ENCODE measurements around the gene WDR62.
A peak's percentile ranks its signal among the peaks of the same experiment; 100 is the strongest.

The WDR62 gene

GRCh38 chr19:36054733-36055686 is at the start of gene WDR62:
TSS of gene WDR62 (plus strand) at chr19:36054897. CDS start at chr19:36054972, 75 bp downstream.
- Histone ChIP-seq H4K20me1 (ENCODE audit: insufficient read depth, low read length) (no peaks in the 10 kb centered on the region), H3K4me2 (ENCODE audit: low read length) (peak within 1 kb of the TSS; percentile 99), H3K4me3 (ENCODE audit: low read length) (peak within 1 kb of the TSS; percentile 87), H3K4me1 (ENCODE audit: low read length) (peaks cover 8% of the 10 kb centered on the region), H3K9ac (ENCODE audit: low read length) (peak within 1 kb of the TSS; percentile 73), H2AFZ (ENCODE audit: low read depth, low read length) (peak within 1 kb of the TSS; percentile 91), H3K27me3 (ENCODE audit: low read depth, low read length) (no peaks in the 10 kb centered on the region), H3K9me3 (ENCODE audit: insufficient read depth, low read length) (no peaks in the 10 kb centered on the region), H3K79me2 (ENCODE audit: low read length) (peaks cover 30% of the 10 kb centered on the region), H3K27ac (ENCODE audit: low read length) (peak within 1 kb of the TSS; percentile 84), H3K36me3 (replicated peaks; ENCODE audit: low read depth, low read length) (peaks cover 4% of the 10 kb centered on the region)
- TF ChIP-seq EZH2phosphoT487 (IDR thresholded peaks at IDR 0.05; ENCODE audit: low read depth) = no peak
- TF ChIP-seq, protein P1, sequence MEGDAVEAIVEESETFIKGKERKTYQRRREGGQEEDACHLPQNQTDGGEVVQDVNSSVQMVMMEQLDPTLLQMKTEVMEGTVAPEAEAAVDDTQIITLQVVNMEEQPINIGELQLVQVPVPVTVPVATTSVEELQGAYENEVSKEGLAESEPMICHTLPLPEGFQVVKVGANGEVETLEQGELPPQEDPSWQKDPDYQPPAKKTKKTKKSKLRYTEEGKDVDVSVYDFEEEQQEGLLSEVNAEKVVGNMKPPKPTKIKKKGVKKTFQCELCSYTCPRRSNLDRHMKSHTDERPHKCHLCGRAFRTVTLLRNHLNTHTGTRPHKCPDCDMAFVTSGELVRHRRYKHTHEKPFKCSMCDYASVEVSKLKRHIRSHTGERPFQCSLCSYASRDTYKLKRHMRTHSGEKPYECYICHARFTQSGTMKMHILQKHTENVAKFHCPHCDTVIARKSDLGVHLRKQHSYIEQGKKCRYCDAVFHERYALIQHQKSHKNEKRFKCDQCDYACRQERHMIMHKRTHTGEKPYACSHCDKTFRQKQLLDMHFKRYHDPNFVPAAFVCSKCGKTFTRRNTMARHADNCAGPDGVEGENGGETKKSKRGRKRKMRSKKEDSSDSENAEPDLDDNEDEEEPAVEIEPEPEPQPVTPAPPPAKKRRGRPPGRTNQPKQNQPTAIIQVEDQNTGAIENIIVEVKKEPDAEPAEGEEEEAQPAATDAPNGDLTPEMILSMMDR (IDR thresholded peaks at IDR 0.05; ENCODE audit: low read depth, low read length) = no peak

DNA sequence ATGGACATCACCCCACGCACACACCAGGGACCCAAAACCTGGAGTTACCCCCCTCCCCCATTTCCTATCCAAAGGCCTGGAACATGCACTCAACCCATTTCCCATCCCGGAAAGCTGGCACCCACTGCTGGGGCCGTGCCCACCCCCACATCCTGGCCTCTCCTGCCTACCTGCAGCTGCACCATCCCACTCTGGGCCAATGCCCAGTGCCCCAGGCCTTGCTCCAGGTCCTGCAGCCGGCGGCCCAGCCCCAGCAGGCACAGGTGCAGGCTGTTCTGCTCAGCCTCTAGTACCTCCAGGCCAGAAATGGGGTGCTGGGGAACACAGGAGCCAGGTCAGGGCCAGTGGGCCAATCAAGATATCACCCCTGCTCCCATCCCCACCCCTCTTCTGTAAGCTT is 47.7 kb upstream of the WDR62 start:
- H3K36me3 ChIP-seq (replicated peaks; ENCODE audit: low read depth, low read length) = peaks cover under 1% of the 10 kb centered on the region
- H3K4me2 ChIP-seq (ENCODE audit: low read length) = no peak overlapping the region
- TF ChIP-seq, protein P1 (IDR thresholded peaks at IDR 0.05; ENCODE audit: low read depth, low read length) = no peak
- no peak for TF ChIP-seq EZH2phosphoT487 (IDR thresholded peaks at IDR 0.05; ENCODE audit: low read depth)
- no peaks in the 10 kb centered on the region for H3K9me3 ChIP-seq (ENCODE audit: insufficient read depth, low read length)
- no peaks in the 10 kb centered on the region for H3K4me1 ChIP-seq (ENCODE audit: low read length)
- no peaks in the 10 kb centered on the region for H3K27me3 ChIP-seq (ENCODE audit: low read depth, low read length)
- H3K79me2 ChIP-seq (ENCODE audit: low read length) = no peaks in the 10 kb centered on the region; the same call in 1 of the 2 replicates
- H3K4me3 ChIP-seq (ENCODE audit: low read length) = no peak overlapping the region
- no peak overlapping the region for H3K9ac ChIP-seq (ENCODE audit: low read length)
- H2AFZ ChIP-seq (ENCODE audit: low read depth, low read length) = no peak overlapping the region
- H3K27ac ChIP-seq (ENCODE audit: low read length) = no peak overlapping the region
- no peaks in the 10 kb centered on the region for H4K20me1 ChIP-seq (ENCODE audit: insufficient read depth, low read length)

DNA sequence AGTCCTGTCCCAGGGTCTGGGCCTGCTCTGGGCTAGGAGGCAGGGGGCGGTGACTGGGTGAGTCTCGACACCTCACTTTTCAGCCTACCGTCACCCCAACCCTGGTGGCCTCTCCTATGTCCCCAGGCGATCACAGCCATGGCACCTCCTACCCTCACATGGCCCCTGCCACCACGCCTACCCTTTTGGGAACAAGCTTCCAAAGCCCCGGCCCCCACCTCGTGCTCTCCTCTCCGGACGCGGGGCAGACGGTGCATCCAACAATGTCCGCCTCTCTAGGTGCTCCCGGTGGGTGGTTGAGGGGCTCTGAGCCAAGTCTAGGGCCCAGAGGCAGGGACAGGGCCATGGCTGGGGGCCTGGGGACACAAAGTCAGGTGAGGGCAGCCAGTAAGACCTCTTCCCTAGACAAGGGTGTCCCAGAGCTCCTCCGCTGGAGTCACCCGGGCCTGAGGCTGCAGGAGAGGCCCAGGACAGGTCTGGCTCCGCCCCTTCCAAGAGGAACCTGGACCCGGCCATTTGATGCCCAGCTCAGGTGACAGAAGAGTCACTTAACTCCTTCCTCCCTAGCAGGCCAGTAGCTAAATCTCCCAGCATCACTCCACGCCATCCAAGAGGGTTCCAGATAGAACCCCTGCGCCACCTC is 46.2 kb upstream of the WDR62 start, which contains the start of gene SYNE4:
Gene SYNE4, minus strand, starts transcription at position 478 of the 643 bp plus-strand sequence. Its CDS starts 132 bp downstream, at position 346.
- TF ChIP-seq EZH2phosphoT487 (IDR thresholded peaks at IDR 0.05; ENCODE audit: low read depth) = no peak
- TF ChIP-seq, protein P1 (IDR thresholded peaks at IDR 0.05; ENCODE audit: low read depth, low read length) = no peak
- Histone ChIP-seq H2AFZ (ENCODE audit: low read depth, low read length) (no peak within 1 kb of the TSS), H3K4me3 (ENCODE audit: low read length) (peak within 1 kb of the TSS; percentile 68), H3K36me3 (replicated peaks; ENCODE audit: low read depth, low read length) (no peaks in the 10 kb centered on the region), H3K9ac (ENCODE audit: low read length) (peak within 1 kb of the TSS; percentile 43; the same call in 1 of the 2 replicates), H3K4me1 (ENCODE audit: low read length) (peaks cover 5% of the 10 kb centered on the region), H4K20me1 (ENCODE audit: insufficient read depth, low read length) (no peaks in the 10 kb centered on the region), H3K27ac (ENCODE audit: low read length) (no peak within 1 kb of the TSS), H3K9me3 (ENCODE audit: insufficient read depth, low read length) (no peaks in the 10 kb centered on the region), H3K79me2 (ENCODE audit: low read length) (peaks cover 5% of the 10 kb centered on the region; the same call in 1 of the 2 replicates), H3K27me3 (ENCODE audit: low read depth, low read length) (no peaks in the 10 kb centered on the region), H3K4me2 (ENCODE audit: low read length) (peak within 1 kb of the TSS; percentile 53)

DNA sequence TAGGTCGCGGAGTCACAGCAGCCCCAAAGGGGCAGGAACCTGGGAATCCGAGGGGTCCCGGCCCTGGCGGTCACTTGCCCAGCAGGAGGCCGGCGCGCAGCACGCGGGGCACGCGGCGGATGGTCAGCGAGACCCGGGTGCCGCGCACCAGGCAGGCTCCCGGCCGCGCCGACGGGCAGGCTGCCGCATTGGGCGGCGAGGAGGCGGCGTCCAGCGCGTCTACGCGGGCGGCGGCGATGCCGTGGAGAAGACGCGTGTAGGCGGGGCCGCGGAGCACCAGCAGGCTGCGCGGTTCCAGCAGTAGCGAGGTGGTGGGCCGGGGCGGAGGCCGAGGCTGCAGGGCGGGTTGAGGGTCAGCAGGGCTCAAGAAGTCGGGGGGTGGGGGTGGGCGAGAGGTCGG is 45.5 kb upstream of the WDR62 start:
- no peaks in the 10 kb centered on the region for H4K20me1 ChIP-seq (ENCODE audit: insufficient read depth, low read length)
- no peak overlapping the region for H2AFZ ChIP-seq (ENCODE audit: low read depth, low read length)
- H3K4me1 ChIP-seq (ENCODE audit: low read length) = peaks cover 6% of the 10 kb centered on the region
- H3K4me3 ChIP-seq (ENCODE audit: low read length) = peak overlapping the region; percentile 68
- no peaks in the 10 kb centered on the region for H3K36me3 ChIP-seq (replicated peaks; ENCODE audit: low read depth, low read length)
- H3K79me2 ChIP-seq (ENCODE audit: low read length) = peaks cover 8% of the 10 kb centered on the region; the same call in 1 of the 2 replicates
- H3K9me3 ChIP-seq (ENCODE audit: insufficient read depth, low read length) = no peaks in the 10 kb centered on the region
- H3K27ac ChIP-seq (ENCODE audit: low read length) = no peak overlapping the region
- H3K27me3 ChIP-seq (ENCODE audit: low read depth, low read length) = no peaks in the 10 kb centered on the region
- TF ChIP-seq EZH2phosphoT487 (IDR thresholded peaks at IDR 0.05; ENCODE audit: low read depth) = no peak
- TF ChIP-seq, protein P1 (IDR thresholded peaks at IDR 0.05; ENCODE audit: low read depth, low read length) = no peak
- peak overlapping the region; percentile 43; the same call in 1 of the 2 replicates for H3K9ac ChIP-seq (ENCODE audit: low read length)
- peak overlapping the region; percentile 53 for H3K4me2 ChIP-seq (ENCODE audit: low read length)
